GM19238 (cell line): ENCODE results near the gene NR6A1.

Source experiments
- DNase-seq: peaks from one replicate; pipeline ENCODE4 v3.0.0; 2011; ENCODE audit warnings: low spot score; ENCODE audit not compliant: insufficient read length

NR6A1 gene

DNA sequence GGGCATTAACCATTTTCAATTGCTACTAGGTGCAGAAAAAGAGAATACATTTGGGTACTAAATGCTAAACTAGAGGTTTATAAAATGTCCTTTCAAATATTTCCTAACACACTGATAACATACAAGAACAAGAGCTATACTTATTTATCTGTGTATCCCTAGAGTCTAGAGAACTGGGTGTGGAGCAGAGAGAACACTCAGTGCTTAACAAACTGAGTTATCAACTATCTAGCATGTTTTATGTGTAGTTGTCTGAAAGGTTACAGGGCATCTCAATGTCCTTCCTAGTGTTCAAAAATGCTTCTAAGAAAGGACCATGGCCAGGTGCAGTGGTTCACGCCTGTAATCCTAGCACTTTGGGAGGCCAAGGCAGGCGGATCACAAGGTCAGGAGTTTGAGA lies 40.3 kb downstream of the NR6A1 start:
- DNase-seq = no peak

DNA sequence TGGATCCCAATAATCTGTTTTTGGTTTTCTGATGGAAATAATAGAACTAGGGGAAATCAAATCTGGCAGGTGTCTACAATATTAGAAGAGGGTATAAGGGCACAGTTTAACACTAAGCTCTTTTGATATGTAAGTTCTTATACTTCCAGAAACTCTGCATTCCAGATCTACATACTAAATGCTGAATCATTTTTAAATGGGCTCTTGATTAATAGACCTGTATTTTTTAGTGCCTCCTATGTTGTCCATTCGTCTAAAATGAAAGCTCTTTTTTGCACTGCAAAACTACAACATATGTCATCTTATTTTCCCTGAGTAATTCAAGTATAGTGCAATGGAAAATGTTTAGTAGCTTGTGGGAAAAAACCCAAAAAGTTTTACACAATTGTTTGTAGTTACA lies 44.2 kb downstream of the NR6A1 start:
- no peak for DNase-seq

DNA sequence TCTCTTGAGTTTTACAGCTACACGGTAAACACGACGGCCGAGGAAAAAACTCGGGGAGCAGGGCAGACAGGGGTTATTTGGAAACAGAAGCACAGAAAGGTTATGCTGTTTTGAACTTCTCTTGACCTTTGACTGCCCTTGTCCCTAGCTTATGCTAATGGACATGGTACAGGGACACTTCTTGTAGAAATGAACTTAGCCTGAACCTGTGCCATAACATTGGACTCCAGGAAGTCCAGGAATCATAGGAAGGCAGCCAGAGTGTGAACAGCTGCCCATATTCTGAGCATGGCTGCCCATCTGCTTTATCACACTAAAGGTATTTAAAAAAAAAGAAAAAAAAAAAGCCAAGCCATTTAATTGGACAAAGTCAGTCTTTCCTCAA lies 46.1 kb downstream of the NR6A1 start:
- no peak for DNase-seq

DNA sequence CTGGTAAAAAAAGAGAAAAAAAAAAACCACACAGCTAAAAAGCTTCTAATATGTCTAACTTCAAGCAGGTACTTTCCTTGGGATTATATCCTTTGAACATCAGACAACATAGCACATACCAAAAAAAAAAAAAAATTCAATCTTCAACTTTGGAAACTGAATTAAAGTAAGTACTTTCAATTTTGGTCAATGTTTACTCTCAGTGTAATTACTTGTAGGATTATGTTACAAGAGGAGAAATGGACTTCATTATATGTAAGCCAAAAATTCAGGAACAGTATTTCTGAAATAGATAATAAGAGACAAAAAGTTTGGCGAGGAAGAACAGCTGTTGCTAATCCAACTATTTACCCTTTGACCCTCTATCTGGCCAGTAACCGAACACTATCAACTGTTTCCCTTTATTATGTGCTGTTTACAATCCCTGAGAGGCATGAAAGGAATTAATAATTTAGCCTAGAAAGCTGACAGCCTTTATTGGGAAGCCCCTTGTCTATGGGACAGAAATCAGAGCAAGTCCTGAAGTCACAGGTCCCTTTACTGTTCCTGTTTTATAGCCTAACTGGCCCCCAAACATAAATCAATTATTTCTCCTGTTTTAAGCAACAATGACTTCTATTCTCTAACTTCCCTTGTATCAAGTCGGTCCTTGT lies 46.6 kb downstream of the NR6A1 start:
- DNase-seq = no peak

DNA sequence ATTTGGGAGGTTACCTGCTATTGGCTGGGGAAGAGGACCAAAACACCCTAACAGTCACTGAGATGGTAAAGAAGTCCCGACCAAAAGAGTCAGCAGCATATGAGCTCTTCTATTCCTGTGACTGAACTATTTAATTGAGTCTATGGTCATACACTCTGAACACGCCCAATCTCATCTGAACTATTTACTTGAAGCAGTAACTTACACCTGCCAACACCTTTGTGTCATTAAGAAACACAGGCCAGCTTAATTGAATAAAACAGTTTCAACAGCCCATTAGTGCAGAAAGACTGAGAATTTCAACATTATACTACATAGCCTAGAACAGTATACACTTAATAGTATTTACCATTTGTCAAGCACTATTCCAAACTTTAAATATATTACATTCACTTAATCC lies 47.8 kb downstream of the NR6A1 start:
- no peak for DNase-seq

DNA sequence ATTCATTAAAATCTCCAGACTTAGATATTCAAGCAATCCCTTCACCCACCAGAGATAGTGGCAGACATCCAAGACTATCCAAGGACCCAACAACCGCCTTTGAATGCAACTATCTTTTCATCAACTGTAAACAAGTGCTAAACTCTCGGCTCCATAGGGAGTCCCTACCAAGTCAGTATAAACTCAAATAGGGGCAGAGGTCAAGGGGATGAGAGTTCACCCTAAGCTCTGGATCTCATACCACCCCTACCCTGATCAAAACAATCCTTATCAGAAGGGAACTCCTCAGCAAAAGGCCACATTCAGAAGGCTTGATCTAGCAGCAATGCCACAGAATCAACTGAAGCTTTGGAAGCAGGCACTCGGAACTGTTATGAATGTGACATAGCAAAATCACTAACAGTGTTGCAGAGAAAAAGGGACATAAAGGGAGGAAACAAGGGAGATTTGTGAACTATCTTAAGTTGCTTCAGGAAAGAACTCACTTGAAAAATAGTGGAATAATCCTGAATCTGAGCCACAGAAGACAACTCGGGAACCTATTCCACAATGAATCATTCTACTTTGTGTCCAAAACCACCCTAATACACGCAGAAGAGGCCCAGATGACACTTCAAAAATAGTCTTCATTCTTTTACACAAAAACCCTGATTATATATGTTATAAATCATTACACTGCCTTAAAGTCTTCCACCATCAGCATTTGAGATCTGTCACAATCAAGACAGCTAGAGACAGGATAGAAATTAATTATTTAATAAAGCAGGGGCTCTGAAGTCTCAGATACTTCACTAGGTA lies 49.8 kb downstream of the NR6A1 start:
- no peak for DNase-seq

DNA sequence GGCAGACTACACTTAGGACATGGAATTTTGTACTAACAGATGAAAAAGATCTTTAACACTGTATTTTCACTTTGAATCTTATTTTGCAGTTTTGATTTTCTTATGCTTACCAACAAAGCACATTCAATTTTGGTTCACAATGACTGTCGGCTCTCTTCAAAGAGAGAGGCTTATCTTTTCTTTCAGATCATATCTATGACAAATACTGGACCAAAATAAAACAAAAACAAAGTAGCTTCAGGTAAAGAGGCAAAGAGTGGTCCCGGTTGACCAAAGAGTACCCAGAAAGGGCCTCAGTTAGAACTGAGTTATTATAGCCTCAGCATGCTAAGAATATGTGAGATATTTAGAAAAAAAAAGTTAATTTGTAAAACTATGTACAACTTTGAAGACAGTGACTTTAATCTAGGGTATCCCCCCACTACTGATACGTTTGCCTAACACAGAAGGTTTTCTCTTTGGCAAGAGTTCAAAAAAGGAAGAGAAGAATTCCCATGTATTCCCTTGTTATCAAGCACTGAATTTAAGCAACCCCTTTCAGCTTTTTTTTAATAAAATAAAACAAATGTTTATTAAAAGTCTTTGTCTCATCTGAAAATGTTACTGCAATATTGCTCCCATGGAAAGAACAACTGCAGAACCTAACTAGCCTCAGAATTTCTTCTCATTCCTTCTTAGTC lies 50.5 kb downstream of the NR6A1 start:
- DNase-seq = no peak

DNA sequence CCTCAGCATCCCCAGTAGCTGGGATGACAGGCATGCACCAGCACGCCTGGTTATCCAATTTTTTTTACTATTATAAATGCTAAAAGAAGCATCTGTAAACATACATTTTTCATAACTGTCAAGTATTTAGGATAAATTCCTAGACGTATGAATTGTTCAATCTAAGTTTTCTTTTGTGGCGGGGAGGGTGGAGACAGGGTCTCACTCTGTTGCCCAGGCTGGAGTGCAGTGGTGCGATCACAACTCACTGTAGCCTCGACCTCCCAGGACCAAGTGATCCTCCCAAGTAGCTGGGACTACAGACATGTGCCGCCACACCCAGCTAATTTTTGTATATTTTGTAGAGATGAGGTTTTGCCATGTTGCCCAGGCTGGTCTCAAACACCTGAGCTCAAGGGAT lies 52.2 kb downstream of the NR6A1 start:
- DNase-seq = no peak

DNA sequence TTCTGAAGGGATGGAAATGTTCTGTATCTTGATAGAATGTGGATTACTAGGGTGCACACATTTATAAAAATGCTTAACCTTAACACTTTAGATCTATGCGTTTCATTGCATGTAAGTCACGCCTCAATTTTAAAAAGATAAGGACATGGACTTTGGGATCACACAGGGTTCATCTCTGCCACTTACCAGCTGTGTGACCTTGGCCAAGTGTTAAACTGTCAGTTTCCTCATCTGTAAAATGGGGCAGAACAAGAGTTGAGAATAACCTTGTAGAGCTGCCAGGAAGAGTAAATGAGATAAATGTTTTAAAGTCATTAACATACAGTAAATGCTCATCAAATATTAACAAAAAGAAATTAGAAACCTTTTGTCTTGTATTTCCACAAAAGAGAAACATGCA lies 53.5 kb downstream of the NR6A1 start:
- no peak for DNase-seq

DNA sequence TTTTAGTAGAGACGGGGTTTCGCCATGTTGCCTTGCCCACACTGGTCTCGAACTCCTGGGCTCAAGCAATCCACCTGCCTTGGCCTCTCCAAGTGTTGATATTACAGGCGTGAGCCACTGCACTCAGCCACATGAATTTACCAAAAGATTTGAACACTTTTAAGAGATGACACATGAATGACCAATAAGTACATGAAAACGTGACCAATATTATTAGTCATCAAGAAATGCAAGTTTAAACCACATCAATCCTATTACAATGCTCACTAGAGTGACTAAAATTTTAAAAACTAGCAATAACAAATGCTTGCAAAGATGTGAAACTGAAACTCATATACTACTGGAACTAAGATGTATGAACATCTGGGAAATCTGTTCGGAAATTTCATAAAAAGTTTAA lies 54.3 kb downstream of the NR6A1 start:
- DNase-seq = no peak

DNA sequence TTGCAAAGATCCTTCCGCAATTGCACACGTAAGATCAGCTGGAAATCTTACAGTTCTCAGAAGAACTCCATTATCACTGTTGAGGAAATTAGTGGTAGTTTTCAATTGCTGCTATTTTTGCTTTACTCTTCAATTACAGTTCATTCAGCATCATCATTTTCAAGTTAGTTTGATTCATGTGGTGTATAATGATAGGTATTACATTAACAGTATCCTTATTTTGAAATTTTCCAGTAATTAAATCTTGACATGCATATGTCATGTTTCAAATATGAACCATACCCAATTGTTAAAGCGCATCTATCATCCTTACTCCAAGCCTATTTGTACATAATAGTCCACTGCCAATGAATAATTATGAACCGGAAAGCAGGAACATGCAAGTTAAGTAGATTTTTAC lies 60.3 kb downstream of the NR6A1 start:
- no peak for DNase-seq

DNA sequence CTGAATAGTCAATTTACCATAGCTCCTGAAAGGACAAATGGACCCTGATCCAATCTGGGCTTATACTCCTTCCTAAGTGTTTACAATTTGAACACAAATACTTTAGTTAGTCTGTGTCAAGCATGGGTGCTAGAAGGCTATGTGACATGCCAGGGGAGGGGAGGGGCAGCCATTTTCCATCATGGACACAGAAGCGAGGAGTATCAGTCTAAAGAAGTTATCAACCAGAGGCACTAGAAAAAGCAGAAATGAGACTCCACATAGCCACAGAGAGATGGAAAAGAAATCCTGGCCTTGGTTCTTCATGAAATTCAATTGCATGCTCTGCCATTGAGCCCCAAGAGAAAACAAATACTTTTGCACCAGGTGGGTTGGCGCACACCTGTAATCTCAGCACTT lies 61.8 kb downstream of the NR6A1 start:
- DNase-seq = no peak

DNA sequence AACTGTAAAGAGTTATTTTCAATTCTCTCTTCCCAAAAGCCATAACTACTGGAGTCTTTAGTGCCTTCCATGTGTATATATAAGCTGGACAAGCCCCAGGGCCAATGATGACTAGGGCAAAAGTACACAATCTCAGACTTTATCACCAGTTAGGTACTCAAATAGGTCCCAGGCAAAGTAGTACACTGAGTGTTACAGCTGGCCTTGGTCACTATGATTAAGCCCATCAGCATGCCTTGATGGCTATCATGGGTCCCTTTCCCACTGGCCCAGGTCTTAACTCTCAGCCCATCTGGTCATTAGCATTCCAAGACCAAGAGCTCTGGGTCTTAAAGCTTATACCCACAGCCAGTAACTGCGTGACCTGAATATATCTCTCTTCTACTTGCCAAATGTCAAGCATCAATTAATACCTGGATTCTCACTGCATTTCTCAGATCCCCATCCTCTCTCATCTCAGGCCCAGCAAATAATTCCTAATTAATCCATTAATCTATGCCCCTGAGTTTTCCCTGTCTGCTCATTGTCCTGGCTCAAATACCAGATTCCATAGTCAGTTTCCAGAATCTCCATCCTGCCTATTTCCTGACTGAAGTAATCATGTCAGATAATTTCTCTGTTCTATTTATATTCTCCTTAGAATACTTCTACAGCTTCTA lies 62.3 kb downstream of the NR6A1 start:
- no peak for DNase-seq

DNA sequence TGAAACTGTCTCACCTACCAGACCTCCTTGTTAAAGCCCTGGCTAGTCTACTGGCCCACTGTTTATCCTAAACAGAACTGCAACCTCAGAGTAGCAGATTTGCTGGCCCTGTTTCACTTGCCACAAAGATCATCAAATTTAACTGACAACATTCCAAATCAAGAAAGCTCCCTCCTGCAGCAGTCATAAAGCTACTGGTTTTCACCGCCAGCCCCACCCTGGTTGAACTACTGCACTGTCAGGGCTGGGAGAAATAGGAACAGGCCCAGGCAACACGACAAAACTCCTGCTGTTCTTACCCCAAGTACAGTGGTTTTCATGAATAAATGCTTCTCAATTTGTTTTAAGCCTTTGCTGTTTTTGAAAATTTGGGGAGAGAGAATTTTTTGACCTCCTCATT lies 63.0 kb downstream of the NR6A1 start:
- DNase-seq = no peak

DNA sequence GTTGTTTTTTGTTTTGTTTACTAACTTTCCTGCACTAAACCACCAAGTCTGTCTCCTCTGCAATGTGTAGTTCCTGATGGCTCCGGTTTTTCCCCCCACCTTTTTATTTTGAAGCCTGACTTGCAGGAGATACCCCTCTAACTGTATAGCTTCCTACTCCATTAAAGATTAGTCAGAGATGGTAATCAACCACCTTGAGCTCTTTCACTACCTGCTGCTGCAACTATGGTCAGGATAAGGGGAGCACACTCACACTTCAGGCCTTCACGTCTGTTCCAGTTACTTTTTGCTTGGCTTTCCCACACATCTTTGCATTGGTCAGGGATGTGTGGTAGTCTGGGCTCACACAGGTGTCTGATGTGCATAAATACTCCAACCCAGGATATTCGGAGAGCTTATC lies 63.4 kb downstream of the NR6A1 start:
- DNase-seq = no peak

DNA sequence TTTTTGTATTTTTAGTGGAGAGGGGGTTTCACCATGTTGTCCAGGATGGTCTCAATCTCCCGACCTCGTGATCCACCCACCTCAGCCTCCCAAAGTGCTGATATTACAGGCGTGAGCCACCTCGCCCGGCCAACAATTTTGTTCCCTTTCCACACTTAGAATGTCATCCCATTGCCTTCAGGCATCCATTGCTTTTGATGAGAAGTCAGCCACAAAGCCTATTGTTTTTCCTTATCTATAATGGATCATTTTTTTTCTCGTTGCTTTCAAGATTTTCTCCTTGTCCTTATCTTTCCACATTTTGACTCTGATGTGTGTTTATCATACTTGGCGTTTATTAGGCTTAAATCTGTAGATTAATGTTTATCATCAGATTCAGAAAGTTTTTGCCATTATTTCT lies 64.4 kb downstream of the NR6A1 start:
- no peak for DNase-seq

DNA sequence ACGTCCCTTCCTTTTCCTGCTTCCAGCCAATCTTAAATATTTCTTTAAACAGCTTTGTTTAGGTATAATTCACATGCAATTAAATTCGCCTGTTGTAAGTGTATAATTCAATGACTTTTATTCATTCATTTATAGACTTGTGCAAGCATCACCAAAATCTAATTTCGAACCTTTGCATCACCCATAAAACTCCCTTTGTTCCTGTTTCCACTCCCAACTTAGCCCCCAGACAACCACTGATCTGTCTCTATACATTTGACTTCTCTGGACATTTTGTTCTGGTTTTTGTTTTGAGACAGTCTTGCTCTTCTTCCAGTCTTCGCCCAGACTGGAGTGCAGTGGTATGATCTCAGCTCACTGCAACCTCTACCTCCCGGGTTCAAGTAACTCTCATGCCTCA lies 71.5 kb downstream of the NR6A1 start:
- DNase-seq = no peak

DNA sequence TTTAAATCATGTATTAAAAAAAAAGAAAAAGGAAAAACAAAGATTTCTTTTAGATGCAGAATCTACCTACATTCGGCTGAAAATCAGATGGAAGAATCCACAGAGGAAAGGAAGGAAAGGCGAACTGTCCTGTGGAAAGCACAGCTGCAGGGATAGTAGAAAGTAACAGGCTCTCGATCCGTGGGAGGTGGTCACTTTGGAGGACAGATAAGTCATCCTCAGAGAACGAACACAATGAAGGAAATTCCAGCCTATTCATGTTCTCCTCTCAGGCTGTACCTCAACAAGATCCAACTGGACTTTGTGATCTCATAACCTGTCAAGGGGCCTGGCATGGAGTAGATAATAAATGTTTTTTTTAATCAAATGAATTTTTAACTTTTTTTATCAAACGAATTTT lies 72.8 kb downstream of the NR6A1 start:
- no peak for DNase-seq

DNA sequence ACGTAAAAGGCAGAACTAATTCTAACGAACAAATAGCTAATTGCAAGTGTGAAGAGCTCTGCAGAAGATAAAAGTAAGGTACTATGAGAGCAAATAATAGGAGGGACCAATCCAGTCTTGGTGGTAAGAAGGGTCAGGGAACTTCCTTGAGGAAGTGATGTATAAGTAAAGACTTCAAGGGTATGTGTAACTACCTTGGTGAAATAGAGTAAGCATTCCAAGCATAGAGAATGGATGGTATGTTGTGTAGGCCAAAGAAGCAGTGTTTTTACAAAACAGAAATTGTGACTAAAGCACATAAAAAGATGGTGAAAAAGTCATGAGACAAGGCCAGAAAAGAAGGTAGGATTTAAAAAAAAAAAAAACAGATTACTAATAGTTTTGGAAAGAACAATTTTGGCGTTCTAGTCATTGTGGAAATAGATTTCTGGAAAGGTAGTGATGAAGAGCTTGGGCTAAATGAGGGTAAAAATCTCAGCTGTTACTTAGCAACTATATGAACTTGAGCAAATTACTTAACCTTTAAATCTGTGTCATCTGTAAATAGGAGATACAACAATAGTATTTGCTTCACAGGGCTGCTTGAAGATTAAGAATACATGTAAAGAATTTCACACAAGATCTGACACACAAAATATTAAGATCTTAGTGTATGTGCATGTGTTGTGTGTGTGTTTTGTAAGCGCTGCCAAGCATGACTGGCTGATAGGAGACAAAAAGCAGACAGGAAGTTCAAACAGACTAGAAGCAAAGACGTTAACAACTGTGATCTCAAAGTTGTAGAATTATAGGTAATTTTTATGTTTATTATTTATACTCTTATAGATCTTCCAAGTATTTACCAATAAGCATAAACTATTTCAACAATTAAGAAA lies 73.5 kb downstream of the NR6A1 start:
- no peak for DNase-seq

DNA sequence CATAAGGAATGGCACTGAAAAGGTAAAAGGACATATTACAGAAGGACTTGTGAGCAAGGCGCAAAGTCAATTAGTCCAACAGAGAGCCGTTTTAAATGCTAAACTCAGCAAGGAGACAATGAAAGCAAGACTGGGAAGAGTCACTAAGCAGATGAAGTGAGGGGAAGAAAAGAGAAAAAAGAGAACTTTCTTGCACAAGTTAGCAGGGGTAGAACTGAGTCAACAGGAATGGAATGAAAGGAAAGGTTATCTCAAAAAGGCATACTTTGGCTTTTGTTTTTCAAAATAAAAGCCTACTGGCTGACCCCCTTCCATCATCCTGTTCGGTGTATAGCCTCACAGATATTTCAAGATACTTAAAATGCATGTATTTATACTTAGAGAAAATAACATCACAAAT lies 75.0 kb downstream of the NR6A1 start:
- no peak for DNase-seq

DNA sequence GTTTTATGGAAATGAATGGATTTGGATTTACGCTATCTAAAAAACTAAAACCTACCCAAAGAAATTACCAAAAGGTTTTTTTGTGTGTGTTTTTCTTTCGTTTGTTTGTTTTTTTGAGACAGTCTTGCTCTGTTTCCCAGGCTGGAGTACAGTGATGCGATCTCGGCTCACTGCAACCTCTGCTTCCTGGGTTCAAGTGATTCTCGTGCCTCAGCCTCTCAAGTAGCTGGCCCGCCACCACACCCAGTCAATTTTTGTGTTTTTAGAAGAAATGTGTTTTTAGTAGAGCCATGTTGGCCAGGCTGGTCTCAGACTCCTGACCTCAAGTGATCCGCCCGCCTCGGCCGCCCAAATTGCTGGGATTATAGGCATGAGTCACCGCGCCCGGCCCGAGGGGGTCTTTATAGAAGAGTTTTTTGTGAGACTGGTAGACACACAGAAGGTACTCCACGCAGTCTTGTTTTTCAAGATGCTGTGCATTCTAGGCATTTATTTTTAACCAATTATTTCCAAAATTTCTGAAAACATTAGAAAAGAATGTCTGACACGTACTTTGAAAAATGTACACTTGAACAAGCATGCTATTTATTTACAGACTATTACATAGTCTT lies 75.7 kb downstream of the NR6A1 start:
- no peak for DNase-seq
